ENCODE measurements around the gene IFNAR1.

IFNAR1 gene

DNA sequence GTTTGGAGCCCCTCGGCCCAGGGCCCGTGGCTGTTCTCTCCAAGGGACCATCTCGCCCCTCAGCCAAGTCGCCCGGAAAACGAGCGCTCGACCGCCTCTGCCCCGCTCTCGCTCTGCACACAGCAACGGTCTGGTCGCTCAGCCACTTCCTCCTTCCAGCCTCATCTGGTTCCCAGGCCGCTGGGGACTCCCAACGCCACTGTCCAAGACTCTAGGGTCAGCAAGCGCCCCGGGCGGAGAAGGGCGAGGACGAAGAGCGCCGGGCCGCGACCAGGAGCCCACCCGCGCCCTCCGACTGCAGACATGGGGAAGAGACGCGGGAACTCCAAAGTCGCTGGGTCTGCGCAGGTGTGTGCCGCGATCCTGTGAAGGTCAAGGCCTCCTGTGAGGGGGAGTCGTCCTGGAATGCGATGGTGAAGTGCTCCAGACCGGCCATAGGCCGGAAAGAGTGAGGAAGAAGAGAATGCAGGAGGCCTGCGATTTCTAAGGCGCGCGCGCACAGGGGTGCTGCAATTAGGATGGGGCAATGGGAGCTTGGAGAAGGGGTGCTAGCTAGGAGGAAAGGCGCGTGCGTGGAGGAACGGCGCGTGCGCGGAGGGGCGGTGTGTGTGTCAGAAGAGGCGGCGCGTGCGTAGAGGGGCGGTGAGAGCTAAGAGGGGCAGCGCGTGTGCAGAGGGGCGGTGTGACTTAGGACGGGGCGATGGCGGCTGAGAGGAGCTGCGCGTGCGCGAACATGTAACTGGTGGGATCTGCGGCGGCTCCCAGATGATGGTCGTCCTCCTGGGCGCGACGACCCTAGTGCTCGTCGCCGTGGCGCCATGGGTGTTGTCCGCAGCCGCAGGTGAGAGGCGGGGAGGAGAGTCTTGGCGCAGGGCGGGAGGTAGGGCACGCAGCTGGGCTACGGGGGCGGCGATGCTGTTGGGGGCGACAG lies at the start of gene IFNAR1:
TSS of gene IFNAR1 (plus strand) at position 680 of the 931 bp plus-strand sequence. CDS start at position 766, 86 bp downstream.
- DNase-seq = peak; percentile 99

GRCh38 chr21:33278721-33279120 lies 46.0 kb upstream of the IFNAR1 start:
- DNase-seq = no peak

DNA sequence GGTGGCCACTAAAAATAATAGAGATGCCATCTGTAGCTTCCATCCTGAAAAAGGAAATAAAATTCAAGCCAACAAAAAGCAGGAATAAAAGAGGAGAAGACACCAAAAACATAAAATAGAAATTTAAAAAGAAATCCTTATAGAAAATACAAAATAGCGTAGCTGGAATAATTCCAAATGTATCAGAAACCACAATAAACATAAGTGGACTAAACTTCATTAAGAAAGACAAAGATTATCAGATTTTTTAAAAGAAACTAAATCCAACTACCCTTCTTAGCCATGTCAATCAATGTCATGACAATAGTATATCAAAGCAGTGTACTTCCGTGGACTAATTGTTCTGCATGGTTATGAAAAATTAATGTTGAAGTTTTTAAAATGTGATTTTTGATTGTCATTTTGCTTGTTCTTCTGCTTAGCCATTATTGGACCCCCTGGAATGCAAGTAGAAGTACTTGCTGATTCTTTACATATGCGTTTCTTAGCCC lies 45.4 kb upstream of the IFNAR1 start:
- DNase-seq = no peak

GRCh38 chr21:33281096-33281652 lies 43.6 kb upstream of the IFNAR1 start:
- DNase-seq = no peak

GRCh38 chr21:33283203-33283602 lies 41.6 kb upstream of the IFNAR1 start:
- no peak for DNase-seq

DNA sequence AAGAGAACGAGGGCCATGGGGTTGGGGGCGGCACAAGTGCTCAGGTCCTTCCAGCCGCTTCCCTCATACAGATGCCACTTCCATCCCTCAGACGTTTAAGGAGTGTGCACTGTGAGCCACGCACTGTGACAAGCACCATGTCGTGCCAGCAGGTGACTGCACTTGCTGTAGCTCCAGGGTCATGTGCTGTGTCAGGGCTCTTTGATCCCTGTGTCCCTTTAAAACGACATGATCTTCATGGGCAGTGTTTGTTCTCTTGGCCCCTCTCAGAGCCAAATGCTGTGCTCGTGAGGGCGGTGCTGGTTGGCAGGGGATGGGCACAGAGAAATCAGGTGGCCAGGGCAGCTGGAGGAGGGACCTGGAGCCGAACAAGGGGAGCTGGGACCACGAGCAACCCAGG lies 38.7 kb upstream of the IFNAR1 start:
- DNase-seq = no peak

DNA sequence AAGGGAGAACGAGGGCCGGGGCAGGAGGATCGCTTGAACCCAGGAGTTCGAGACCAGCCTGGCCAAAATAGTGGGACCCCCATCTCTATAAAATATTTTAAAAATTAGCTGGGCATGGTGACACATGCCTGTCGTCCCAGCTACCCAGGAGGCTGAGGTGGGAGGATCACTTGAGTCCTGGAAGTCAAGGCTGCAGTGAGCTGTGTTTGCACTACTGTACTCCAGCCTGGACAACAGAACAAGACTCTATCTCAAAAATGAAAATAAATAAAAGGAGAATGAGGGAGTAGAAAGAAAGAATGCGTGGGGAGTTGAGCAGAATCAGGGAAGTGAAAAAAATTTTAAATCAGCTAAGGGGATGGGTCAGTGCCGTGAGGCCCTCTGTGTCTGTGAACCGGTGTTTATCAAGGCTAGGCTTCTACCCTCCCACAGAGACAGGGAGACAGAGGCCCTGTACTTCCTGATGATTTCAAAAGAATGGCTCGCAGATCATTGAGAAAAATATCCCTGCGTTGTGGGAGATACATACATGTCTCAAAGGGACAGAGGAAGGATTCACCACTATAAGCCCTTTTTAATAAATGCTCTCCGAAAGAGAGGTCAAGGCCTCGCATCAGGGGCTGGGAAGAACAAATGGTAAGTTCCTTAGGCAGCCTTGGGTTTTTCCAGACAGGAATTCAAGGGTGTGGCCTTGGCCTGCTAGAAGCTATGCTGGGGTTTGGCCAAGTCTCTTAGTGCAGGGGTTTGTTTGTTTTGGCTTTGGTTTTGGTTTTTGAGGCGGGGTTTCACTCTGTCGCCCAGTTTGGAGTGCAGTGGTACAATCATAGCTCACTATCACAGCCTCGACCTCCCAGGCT lies 37.9 kb upstream of the IFNAR1 start:
- no peak for DNase-seq

- DNase-seq = no peak
Measured at GRCh38 chr21:33289199-33289819, 35.5 kb upstream of the IFNAR1 start.

DNA sequence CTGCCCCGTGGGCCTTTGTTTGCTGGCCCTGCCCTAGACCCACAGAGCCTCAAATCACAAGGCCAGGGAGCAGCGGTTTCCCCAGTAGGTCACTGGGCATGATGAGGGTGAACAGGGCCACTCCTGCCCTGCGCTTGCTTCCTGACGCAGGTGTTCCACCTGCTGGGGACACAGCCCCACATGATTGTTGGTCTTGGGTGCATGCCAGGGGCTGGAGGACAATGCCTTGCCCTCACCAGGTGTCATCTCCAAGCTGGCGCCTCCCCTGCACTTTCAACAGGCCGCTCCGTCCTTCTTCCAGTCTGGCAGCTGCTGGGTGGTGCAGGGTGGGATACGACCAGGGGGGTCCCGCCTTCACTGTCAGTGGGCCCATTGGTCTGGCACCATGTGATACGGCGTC lies 34.3 kb upstream of the IFNAR1 start:
- DNase-seq = no peak

DNA sequence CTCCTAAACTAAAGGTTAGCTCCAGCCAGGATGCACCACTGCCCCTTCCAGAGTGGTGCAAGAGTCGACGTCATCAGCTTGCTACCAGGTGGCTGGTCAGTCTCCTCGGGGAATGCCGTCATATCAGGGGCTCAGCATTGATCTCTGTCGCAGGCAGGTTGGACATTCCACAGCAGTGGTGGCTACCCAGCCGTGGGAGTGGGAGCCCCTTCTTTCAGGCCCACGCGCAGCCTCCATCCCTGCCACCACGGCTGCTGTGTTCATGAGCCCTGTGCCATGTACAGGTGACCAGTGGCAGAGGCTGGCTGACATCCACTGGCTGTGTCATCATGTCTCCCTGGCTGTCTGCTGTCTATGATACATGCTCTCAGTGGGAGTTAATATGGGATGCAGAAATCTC lies 33.1 kb upstream of the IFNAR1 start:
- DNase-seq = no peak

- DNase-seq = no peak
Measured at GRCh38 chr21:33292724-33293123, 32.0 kb upstream of the IFNAR1 start.

DNA sequence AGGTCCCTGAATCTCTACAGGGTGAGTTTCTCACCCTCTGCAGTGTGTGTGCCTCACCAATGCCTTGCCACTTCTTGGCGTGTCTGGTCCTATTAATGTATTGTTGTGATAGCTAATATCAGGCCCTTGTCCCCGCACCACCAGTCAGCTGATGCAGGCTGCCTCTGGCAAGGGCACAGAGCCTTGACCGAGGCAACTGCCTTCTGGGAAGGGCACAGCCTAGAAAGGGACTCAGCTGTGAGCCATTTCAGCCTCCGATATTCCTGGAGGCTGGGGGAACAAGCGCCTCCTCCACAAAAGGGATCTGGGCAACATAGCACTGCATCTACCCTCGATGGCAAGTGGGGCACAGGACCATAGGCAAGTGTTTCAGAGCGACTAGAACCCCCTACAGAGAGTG lies 31.6 kb upstream of the IFNAR1 start:
- DNase-seq = no peak

DNA sequence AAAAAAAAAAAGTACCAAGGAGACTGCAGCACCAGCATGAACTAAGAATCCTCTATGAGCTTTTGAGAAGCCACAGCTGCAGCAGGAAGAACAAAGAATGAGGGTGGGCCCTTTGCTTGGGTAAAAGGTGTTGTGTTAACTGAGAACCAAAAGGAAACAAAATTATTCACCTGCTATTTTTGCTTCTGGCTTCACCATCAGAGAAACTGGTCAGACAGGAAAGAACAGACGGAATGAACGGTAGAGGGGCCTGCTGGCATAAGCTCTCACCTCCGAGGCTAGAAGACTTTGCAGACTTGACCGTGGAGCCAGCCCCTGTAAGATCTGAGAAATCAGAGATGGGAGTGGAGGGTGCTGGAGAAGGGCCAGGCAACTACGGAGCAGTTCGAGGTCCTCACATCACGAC lies 31.0 kb upstream of the IFNAR1 start:
- no peak for DNase-seq

GRCh38 chr21:33296156-33296555 lies 28.6 kb upstream of the IFNAR1 start:
- DNase-seq = no peak

DNA sequence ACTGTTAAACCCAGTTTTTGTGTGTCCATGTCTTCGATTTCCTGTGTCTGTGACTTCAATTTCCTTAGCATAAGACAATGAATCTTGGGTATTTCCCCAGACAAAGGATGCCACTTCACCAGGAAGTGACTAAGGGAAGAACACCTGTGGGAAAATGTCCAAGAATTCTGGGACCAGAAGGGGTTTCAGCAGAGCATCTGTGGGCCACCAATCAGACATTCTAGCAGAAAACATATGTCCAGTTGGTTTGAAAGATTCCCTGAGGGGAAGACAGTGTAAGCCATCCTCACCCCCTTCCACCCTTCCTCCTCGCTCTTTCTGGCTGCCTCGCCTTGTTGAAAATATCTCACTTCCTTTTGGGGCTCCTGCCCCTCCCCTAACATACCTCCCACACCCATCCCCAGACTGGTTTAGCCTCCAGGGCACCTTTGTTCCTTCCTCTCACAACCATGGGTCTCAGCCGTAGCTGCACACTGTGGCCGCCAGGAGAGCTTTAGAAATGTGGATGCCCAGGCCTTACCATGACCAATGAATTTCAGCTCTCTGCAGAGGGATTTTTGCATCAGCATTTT lies 25.5 kb upstream of the IFNAR1 start:
- DNase-seq = peak; percentile 23

DNA sequence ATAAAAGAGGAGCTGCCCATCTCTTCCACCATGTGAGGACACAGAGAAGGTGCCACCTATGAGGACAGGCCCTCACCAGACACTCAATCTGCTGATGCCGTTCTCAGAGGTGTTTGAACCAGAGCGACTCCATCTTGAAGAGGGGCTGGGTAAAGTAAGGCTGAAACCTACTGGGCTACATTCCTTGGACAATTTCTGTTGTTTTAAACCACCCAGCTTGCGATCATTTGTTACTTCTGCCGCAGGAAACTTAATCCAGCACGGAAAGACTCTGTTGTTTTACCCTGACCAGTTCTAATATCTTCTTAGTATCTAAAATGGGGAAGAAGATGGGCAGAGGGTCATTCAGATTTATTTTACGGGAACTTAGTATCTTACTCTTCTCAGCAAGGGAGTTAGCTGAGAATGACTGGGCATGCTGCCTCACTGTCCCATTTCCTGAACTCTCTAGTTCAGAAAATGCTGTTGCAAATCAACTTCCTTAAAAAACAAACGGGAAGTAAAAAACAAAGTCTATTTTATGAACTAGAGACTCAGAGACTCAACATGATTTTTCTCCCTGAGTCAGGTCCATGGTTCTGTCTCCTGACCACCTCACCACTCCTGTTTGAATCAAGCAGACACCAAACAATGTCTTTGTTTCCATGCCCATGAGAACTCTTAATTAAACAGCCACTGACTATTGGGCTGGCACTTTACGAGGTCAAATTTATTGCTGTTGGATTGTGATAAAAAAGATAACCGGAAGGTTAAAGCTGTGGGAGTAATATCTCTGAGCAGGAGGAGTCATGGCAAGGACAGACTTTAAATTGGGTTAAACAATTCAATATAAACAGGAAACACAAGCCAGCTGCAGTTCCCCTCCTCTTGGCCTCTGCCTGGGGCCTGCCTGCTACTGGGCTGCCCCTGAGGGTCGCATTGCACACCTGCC lies 23.8 kb upstream of the IFNAR1 start:
- DNase-seq = no peak

DNA sequence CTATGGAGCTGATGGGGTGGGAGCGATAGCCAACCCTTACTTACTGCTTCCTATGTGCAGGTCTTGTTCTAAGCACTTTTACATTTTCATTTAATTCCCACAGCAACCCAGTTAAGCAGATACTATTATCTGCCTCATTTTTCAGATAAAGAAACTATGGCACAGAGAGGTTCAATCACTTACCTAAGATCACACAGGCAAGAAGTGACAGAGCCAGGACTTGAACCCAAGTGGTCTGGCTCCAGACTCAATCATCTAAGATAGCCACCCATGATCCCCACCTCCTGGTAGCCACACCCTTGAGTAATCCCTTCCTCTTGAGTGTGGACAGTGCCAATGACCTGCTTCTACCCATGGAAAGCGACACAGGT lies 23.2 kb upstream of the IFNAR1 start:
- DNase-seq = no peak

DNA sequence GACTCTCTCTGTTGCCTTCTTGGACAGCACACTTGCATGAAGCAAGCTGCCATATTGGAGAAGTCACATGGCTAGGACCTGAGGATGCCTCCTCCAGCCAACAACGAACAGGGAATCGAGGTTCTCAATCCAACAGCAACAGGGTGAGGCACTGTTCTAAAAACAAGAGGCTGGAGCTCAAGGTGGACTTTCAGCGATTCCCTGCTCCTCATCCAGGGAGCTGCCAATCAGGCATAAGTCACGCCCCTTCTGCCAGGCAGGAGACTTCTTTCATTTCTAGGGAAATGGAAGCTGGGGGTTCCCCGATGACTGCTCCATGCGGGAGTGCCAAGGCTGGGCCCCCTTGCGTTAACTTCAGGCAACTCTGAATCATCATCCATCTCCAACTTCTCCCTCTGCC lies 22.7 kb upstream of the IFNAR1 start:
- DNase-seq = no peak

DNA sequence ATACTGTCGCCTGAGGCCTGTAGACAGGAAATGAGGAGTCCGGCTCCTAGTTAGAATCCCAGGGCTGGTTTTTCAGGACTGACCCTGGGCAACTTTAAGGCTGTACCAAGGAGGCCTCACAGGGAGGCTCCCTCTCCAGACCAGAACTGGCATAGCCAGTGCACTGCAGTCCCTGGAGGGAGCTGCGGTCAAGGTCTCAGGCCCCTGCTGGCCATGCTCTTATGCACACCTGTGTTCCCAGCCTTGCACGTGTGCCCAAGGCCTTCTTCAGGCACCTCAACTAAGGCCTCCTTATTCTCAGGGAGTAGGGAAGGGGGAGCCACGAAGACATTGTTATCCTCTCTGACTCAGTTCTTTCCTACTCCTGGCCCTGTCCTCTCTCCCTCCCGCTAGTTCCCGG lies 22.0 kb upstream of the IFNAR1 start:
- no peak for DNase-seq

DNA sequence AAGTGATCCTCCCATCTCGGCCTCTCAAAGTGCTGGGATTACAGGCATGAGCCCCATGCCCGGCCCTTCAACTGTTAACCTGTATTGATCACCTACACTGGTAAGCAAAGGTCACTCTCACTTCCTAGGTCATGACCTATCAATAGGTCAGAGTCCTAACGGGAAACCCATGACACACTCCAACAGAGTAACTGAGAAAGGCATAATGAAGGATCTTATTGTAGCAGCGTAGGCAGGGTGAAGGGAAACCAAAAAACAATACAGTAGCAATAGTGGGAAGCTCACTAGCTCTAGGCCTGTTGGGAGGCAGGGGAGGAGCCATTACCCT lies 19.5 kb upstream of the IFNAR1 start:
- DNase-seq = no peak

DNA sequence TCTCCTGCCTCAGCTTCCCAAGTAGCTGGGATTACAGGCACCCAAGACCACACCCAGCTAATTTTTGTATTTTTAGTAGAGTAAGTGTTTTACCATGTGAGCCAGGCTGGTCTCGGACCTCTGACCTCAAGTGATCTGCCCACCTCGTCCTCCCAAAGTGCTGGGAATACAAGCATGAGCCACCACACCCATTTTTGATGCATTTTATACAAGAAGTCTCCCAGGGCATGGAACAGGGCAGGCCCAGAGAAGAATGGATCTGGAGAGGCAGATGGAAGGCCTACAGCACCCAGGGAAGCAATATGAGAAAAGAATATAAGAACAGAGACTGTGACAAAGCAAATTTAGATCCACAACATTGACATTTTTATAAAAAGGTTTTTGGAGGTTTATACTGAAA lies 18.8 kb upstream of the IFNAR1 start:
- no peak for DNase-seq

Measured in activated naive CD4-positive, alpha-beta T cell treated with Interleukin-2 at 50 U/mL for 16 hours (primary cell).